OCI-LY3 (cell line): Measurements from ENCODE around the gene CGB2.

Experiments
- H2AFZ ChIP-seq: fragments of 200-600, 300-600 bp; shearing (Covaris generic); 2 replicates; pipeline ENCODE4 v1.6.0; 2014; ENCODE audit warnings: antibody characterized with exemption, low read depth, low read length
- H3K27ac ChIP-seq: fragments of 200-600, 300-600 bp; sonication (generic); 2 replicates; pipeline ENCODE4 v1.5.1; 2014; ENCODE audit warnings: mild to moderate bottlenecking, low read length, moderate library complexity, mixed read lengths
- H3K27me3 ChIP-seq: fragments of 200-600, 300-600 bp; sonication (generic); 2 replicates; pipeline ENCODE4 v1.6.1; 2014; ENCODE audit warnings: low read depth, low read length, mixed read lengths
- H3K36me3 ChIP-seq: fragments of 200-600, 300-600 bp; sonication (generic); replicated peaks from 2 replicates; pipeline ENCODE3; 2014; ENCODE audit warnings: low read depth, low read length, mixed read lengths
- H3K4me1 ChIP-seq: fragments of 300-600, 200-600 bp; sonication (generic); 2 replicates; pipeline ENCODE4 v1.6.1; 2014; ENCODE audit warnings: low read length, mixed read lengths
- H3K4me2 ChIP-seq: fragments of 200-600, 300-600 bp; sonication (generic); 2 replicates; pipeline ENCODE4 v1.6.1; 2014; ENCODE audit warnings: low read length, mixed read lengths
- H3K4me3 ChIP-seq: fragments of 300-600, 200-600 bp; sonication (generic); 2 replicates; pipeline ENCODE4 v1.5.1; 2014; ENCODE audit warnings: antibody characterized with exemption, mild to moderate bottlenecking, low read length, moderate library complexity
- H3K79me2 ChIP-seq: fragments of 300-600, 200-600 bp; shearing (Covaris generic); 2 replicates; pipeline ENCODE4 v1.6.1; 2014; ENCODE audit warnings: mild to moderate bottlenecking, low read length, mixed read lengths
- H3K9ac ChIP-seq: fragments of 300-600, 200-600 bp; shearing (Covaris generic); 2 replicates; pipeline ENCODE4 v1.6.0; 2014; ENCODE audit warnings: mild to moderate bottlenecking, low read length, moderate library complexity
- H3K9me3 ChIP-seq: fragments of 200-600, 300-600 bp; shearing (Covaris generic); 2 replicates; pipeline ENCODE4 v1.6.1; 2014; ENCODE audit warnings: low read length, mixed read lengths; ENCODE audit not compliant: insufficient read depth
- H4K20me1 ChIP-seq: fragments of 200-600, 300-600 bp; sonication (generic); 2 replicates; pipeline ENCODE4 v1.6.1; 2016; ENCODE audit warnings: low read length, mixed read lengths; ENCODE audit not compliant: insufficient read depth
- CTCF ChIP-seq: fragments of 200-600, 300-600 bp; sonication (generic); IDR thresholded peaks from 2 replicates; pipeline ENCODE4 v1.5.1; 2014; ENCODE audit warnings: antibody characterized with exemption, low read length, low read depth
- EZH2phosphoT487 ChIP-seq: fragments of 200-600 bp; shearing (Covaris generic); IDR thresholded peaks from 2 replicates; pipeline ENCODE4 v1.6.1; 2018; ENCODE audit warnings: antibody characterized with exemption, mixed run types, low read depth

CGB2 gene

GRCh38 chr19:49064029-49064629 lies 32.4 kb downstream of the CGB2 start:
- Histone ChIP-seq H2AFZ (no peak overlapping the region), H3K4me3 (no peak overlapping the region), H3K79me2 (no peaks in the 10 kb centered on the region), H3K27ac (no peak overlapping the region), H3K9ac (no peak overlapping the region), H3K9me3 (no peaks in the 10 kb centered on the region), H3K4me1 (no peaks in the 10 kb centered on the region), H4K20me1 (no peaks in the 10 kb centered on the region), H3K36me3 (no peaks in the 10 kb centered on the region), H3K4me2 (0 out of 2 replicates have a peak overlapping the region, but pooled peaks have one; percentile 29), H3K27me3 (peaks cover 25% of the 10 kb centered on the region)
- TF ChIP-seq CTCF: no peak
- no peak for TF ChIP-seq EZH2phosphoT487

- H3K4me2 ChIP-seq: 0 out of 2 replicates have a peak within 1 kb of the TSS, but pooled peaks have one; percentile 29
- H3K27ac ChIP-seq: no peak within 1 kb of the TSS
- TF ChIP-seq EZH2phosphoT487: no peak
- H3K9ac ChIP-seq: no peak within 1 kb of the TSS
- peaks cover 25% of the 10 kb centered on the region for H3K27me3 ChIP-seq
- no peaks in the 10 kb centered on the region for H3K79me2 ChIP-seq
- no peaks in the 10 kb centered on the region for H3K4me1 ChIP-seq
- no peaks in the 10 kb centered on the region for H3K36me3 ChIP-seq
- no peaks in the 10 kb centered on the region for H3K9me3 ChIP-seq
- no peaks in the 10 kb centered on the region for H4K20me1 ChIP-seq
- H2AFZ ChIP-seq: no peak within 1 kb of the TSS
- no peak within 1 kb of the TSS for H3K4me3 ChIP-seq
Measured at GRCh38 chr19:49064768-49065611, 33.3 kb downstream of the CGB2 start, which contains the start of gene NTF4. Gene NTF4 (minus strand): TSS chr19:49064818. CDS start chr19:49061997, 2,821 bp downstream.

GRCh38 chr19:49065905-49066512 lies 34.3 kb downstream of the CGB2 start:
- peaks cover 25% of the 10 kb centered on the region for H3K27me3 ChIP-seq
- TF ChIP-seq EZH2phosphoT487: no peak
- TF ChIP-seq CTCF: no peak
- no peak overlapping the region for H3K4me3 ChIP-seq
- H3K9ac ChIP-seq: no peak overlapping the region
- no peaks in the 10 kb centered on the region for H3K4me1 ChIP-seq
- no peaks in the 10 kb centered on the region for H3K9me3 ChIP-seq
- H2AFZ ChIP-seq: no peak overlapping the region
- H3K36me3 ChIP-seq: no peaks in the 10 kb centered on the region
- H4K20me1 ChIP-seq: no peaks in the 10 kb centered on the region
- H3K4me2 ChIP-seq: no peak overlapping the region
- no peaks in the 10 kb centered on the region for H3K79me2 ChIP-seq
- no peak overlapping the region for H3K27ac ChIP-seq

DNA sequence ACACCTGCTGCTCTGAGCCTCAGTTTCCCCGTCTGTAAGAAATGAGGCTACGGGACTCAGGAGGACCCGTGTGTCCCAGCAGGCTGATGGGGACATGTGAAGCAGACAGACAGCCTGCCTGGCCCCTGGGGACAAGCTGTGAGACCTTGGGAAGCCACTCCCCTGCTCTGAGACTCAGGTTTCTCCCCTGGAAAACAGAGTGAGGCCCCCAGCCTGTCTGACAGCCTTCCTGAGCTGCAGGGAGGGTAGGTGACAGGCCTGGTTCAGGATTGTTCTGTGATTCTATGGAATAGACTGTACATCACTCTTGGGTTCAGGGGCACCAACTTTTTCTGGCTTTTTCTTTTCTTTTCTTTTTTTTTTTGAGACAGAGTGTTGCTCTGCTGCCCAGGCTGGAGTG lies 35.9 kb downstream of the CGB2 start:
- TF ChIP-seq CTCF (no peak), EZH2phosphoT487 (no peak)
- Histone ChIP-seq H3K9ac (no peak overlapping the region), H3K36me3 (no peaks in the 10 kb centered on the region), H3K4me3 (no peak overlapping the region), H3K4me2 (no peak overlapping the region), H3K79me2 (no peaks in the 10 kb centered on the region), H4K20me1 (no peaks in the 10 kb centered on the region), H3K27me3 (peaks cover 25% of the 10 kb centered on the region), H3K27ac (no peak overlapping the region), H3K4me1 (no peaks in the 10 kb centered on the region), H2AFZ (no peak overlapping the region), H3K9me3 (no peaks in the 10 kb centered on the region)
